MM.1S (cell line): ENCODE results near the gene COL25A1.

Source experiments
- DNase-seq: peaks from one replicate; pipeline ENCODE4 v3.0.0-alpha.2; 2015
- H2AFZ ChIP-seq: fragments of 300-600 bp; sonication (generic); 2 replicates; pipeline ENCODE4 v1.6.0; 2016; ENCODE audit warnings: antibody characterized with exemption, low read length
- H3F3A ChIP-seq: fragments of 300-600 bp; sonication (generic); 2 replicates; pipeline ENCODE4 v1.6.1; 2016; ENCODE audit warnings: mild to moderate bottlenecking, antibody characterized with exemption, low read length, moderate library complexity, mixed read lengths; ENCODE audit not compliant: insufficient read depth
- H3K27ac ChIP-seq: fragments of 300-600 bp; sonication (generic); 2 replicates; pipeline ENCODE4 v1.5.1; 2016; ENCODE audit warnings: mild to moderate bottlenecking, low read length
- H3K27me3 ChIP-seq: fragments of 300-600 bp; sonication (generic); replicated peaks from 2 replicates; pipeline ENCODE4 v1.6.0; 2016; ENCODE audit warnings: low read length; ENCODE audit not compliant: insufficient read depth
- H3K36me3 ChIP-seq: fragments of 300-600 bp; sonication (generic); replicated peaks from 2 replicates; pipeline ENCODE4 v1.6.1; 2016; ENCODE audit warnings: mild to moderate bottlenecking, low read length, mixed read lengths; ENCODE audit not compliant: insufficient read depth
- H3K4me1 ChIP-seq: fragments of 300-600 bp; sonication (generic); 2 replicates; pipeline ENCODE4 v1.6.1; 2016; ENCODE audit warnings: low read length, mixed read lengths
- H3K4me2 ChIP-seq: fragments of 300-600 bp; sonication (generic); 2 replicates; pipeline ENCODE4 v1.6.0; 2016; ENCODE audit warnings: low read depth, low read length
- H3K4me3 ChIP-seq: fragments of 300-600 bp; sonication (generic); 2 replicates; pipeline ENCODE4 v1.5.1; 2016; ENCODE audit warnings: low read length, mixed read lengths
- H3K79me2 ChIP-seq: fragments of 300-600 bp; sonication (generic); 2 replicates; pipeline ENCODE4 v1.6.1; 2016; ENCODE audit warnings: mixed run types, low read length, mixed read lengths
- H3K9ac ChIP-seq: fragments of 300-600 bp; sonication (generic); 2 replicates; pipeline ENCODE4 v1.6.1; 2016; ENCODE audit warnings: low read length, mixed read lengths
- H3K9me2 ChIP-seq: fragments of 300-600 bp; sonication (generic); replicated peaks from 2 replicates; pipeline ENCODE4 v1.6.1; 2016; ENCODE audit warnings: mild to moderate bottlenecking, low read length, mixed read lengths; ENCODE audit not compliant: insufficient read depth
- H3K9me3 ChIP-seq: fragments of 300-600 bp; sonication (generic); replicated peaks from 2 replicates; pipeline ENCODE4 v1.6.1; 2016; ENCODE audit warnings: mild to moderate bottlenecking, low read length, mixed read lengths; ENCODE audit not compliant: insufficient read depth
- H4K20me1 ChIP-seq: fragments of 300-600 bp; sonication (generic); 2 replicates; pipeline ENCODE4 v1.6.1; 2016; ENCODE audit warnings: mild to moderate bottlenecking, low read length, moderate library complexity, mixed read lengths; ENCODE audit not compliant: insufficient read depth
- CTCF ChIP-seq: fragments of 300-600 bp; sonication (generic); IDR thresholded peaks from 2 replicates; pipeline ENCODE4 v1.5.1; 2016; ENCODE audit warnings: antibody characterized with exemption, low read length, mixed read lengths
- EZH2 ChIP-seq: fragments of 300-600 bp; sonication (generic); optimal IDR thresholded peaks from 2 replicates; pipeline ENCODE3; 2017; ENCODE audit warnings: low read depth, mild to moderate bottlenecking, antibody characterized with exemption, low read length, mixed read lengths
- EZH2phosphoT487 ChIP-seq: fragments of 300-600 bp; sonication (generic); IDR thresholded peaks from 2 replicates; pipeline ENCODE4 v1.6.1; 2018; ENCODE audit warnings: antibody characterized with exemption, low read length

Gene COL25A1

GRCh38 chr4:109179061-109179460 is 123.4 kb downstream of the COL25A1 start:
- no peak for DNase-seq
- Histone ChIP-seq H3F3A (no peaks in the 10 kb centered on the region), H3K27ac (no peak overlapping the region), H2AFZ (no peak overlapping the region), H3K36me3 (no peaks in the 10 kb centered on the region), H3K9me3 (no peaks in the 10 kb centered on the region), H3K79me2 (no peaks in the 10 kb centered on the region), H3K4me1 (no peaks in the 10 kb centered on the region), H3K9ac (no peak overlapping the region), H3K9me2 (no peaks in the 10 kb centered on the region), H3K4me2 (no peak overlapping the region), H4K20me1 (no peaks in the 10 kb centered on the region), H3K4me3 (no peak overlapping the region), H3K27me3 (no peaks in the 10 kb centered on the region)
- no peak for TF ChIP-seq CTCF
- no peak for TF ChIP-seq EZH2phosphoT487
- no peak for TF ChIP-seq EZH2

- no peak overlapping the region for H3K4me2 ChIP-seq
- H3K9ac ChIP-seq = no peak overlapping the region
- H3K36me3 ChIP-seq = no peaks in the 10 kb centered on the region
- no peak overlapping the region for H3K4me3 ChIP-seq
- TF ChIP-seq CTCF (no peak), EZH2phosphoT487 (no peak), EZH2 (no peak)
- DNase-seq = no peak
- H3K79me2 ChIP-seq = no peaks in the 10 kb centered on the region
- H3K4me1 ChIP-seq = no peaks in the 10 kb centered on the region
- no peaks in the 10 kb centered on the region for H3K9me2 ChIP-seq
- no peaks in the 10 kb centered on the region for H3K27me3 ChIP-seq
- H3K27ac ChIP-seq = no peak overlapping the region
- no peak overlapping the region for H2AFZ ChIP-seq
- H4K20me1 ChIP-seq = no peaks in the 10 kb centered on the region
- no peaks in the 10 kb centered on the region for H3K9me3 ChIP-seq
- no peaks in the 10 kb centered on the region for H3F3A ChIP-seq
These were observed 125.2 kb downstream of the COL25A1 start for GRCh38 chr4:109177096-109177810.

GRCh38 chr4:109174224-109174953 is 128.1 kb downstream of the COL25A1 start:
- H3K27ac ChIP-seq = no peak overlapping the region
- H3K4me3 ChIP-seq = no peak overlapping the region
- DNase-seq = no peak
- TF ChIP-seq EZH2phosphoT487 (no peak), EZH2 (no peak), CTCF (no peak)
- H3K27me3 ChIP-seq = no peaks in the 10 kb centered on the region
- H4K20me1 ChIP-seq = no peaks in the 10 kb centered on the region
- H3K9me3 ChIP-seq = no peaks in the 10 kb centered on the region
- H3K36me3 ChIP-seq = no peaks in the 10 kb centered on the region
- H3F3A ChIP-seq = no peaks in the 10 kb centered on the region
- H3K9me2 ChIP-seq = no peaks in the 10 kb centered on the region
- no peak overlapping the region for H2AFZ ChIP-seq
- H3K79me2 ChIP-seq = no peaks in the 10 kb centered on the region
- H3K4me1 ChIP-seq = no peaks in the 10 kb centered on the region
- no peak overlapping the region for H3K9ac ChIP-seq
- H3K4me2 ChIP-seq = no peak overlapping the region
